Measurements from ENCODE around the gene TEDDM1. TPM values are rescaled to one million over a fixed set of nuclear protein-coding genes. Genes with fewer than 3 reads are reported as not detected.

Gene TEDDM1
- total and polyA plus RNA-seq, 2 of the 13 experiments (the other 11 are each of a cell fraction or from before 2014, with no cell fraction given) = not detected

DNA sequence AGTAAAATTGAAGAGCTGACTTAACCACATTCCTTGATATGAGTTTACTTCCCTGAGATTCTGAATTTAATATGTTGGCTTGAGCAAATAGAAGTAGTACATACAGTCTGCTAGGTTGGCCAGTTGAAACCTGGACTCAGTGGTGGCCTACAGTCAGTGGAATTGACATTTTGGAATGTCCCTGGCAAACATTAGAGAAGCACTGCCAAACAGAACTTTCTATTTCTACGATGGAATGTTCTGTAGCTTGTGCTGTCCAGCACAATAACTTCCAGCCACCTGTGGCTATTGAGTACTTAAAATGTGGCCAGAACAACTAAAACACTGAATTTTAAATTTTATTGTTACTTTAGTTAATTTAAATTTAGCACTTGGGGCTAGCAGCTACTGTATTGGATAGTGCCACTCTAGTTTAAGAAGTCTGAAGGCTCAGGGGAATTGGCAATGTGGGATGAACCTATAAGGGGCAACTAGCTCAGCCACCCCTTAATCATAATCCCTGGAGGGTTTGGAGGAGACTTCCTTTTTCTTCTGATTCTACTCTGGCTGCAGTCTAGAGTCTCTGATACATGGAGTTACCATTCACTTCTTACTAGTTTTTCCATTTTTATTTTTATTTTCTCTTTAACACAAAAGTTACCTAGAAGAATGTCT is 10.3 kb upstream of the TEDDM1 start (continued):
- TF ChIP-seq, protein P1, sequence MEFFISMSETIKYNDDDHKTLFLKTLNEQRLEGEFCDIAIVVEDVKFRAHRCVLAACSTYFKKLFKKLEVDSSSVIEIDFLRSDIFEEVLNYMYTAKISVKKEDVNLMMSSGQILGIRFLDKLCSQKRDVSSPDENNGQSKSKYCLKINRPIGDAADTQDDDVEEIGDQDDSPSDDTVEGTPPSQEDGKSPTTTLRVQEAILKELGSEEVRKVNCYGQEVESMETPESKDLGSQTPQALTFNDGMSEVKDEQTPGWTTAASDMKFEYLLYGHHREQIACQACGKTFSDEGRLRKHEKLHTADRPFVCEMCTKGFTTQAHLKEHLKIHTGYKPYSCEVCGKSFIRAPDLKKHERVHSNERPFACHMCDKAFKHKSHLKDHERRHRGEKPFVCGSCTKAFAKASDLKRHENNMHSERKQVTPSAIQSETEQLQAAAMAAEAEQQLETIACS (CRISPR knock-in tag; IDR thresholded peaks at IDR 0.05) = no peak
- TF ChIP-seq HMG20A (CRISPR knock-in tag; IDR thresholded peaks at IDR 0.05; ENCODE audit: borderline replicate concordance) = no peak

DNA sequence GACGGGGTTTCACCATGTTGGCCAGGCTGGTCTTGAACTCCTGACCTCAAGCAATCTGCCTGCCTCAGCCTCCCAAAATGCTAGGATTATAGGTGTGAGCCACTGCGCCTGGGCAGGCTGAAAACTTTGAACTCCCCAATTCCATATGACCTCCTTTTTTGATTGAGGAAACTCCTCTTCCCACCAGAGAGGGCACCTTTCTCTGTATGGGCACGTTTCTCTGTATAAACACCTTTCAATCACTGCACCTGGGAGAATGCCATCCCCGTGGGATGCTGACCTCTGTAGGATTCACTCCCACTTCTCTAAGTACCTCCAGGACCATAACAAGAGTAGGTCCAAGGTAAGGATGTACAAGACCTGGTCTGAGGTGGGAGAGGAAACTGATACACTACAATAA is 9.7 kb upstream of the TEDDM1 start:
- no peak for TF ChIP-seq MLLT10 (CRISPR knock-in tag; IDR thresholded peaks at IDR 0.05)
- no peak for TF ChIP-seq BCL6 (CRISPR knock-in tag; IDR thresholded peaks at IDR 0.05)
- TF ChIP-seq, protein P2, sequence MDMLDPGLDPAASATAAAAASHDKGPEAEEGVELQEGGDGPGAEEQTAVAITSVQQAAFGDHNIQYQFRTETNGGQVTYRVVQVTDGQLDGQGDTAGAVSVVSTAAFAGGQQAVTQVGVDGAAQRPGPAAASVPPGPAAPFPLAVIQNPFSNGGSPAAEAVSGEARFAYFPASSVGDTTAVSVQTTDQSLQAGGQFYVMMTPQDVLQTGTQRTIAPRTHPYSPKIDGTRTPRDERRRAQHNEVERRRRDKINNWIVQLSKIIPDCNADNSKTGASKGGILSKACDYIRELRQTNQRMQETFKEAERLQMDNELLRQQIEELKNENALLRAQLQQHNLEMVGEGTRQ (IDR thresholded peaks at IDR 0.05; ENCODE audit: low read depth, low read length) = no peak
- TF ChIP-seq, protein P2 (CRISPR knock-in tag; IDR thresholded peaks at IDR 0.05; ENCODE audit: borderline replicate concordance) = no peak
- no peak for TF ChIP-seq RXRB (CRISPR knock-in tag; IDR thresholded peaks at IDR 0.05; ENCODE audit: borderline replicate concordance)
- TF ChIP-seq SP4 (CRISPR knock-in tag; IDR thresholded peaks at IDR 0.05) = no peak
- TF ChIP-seq, protein P3, sequence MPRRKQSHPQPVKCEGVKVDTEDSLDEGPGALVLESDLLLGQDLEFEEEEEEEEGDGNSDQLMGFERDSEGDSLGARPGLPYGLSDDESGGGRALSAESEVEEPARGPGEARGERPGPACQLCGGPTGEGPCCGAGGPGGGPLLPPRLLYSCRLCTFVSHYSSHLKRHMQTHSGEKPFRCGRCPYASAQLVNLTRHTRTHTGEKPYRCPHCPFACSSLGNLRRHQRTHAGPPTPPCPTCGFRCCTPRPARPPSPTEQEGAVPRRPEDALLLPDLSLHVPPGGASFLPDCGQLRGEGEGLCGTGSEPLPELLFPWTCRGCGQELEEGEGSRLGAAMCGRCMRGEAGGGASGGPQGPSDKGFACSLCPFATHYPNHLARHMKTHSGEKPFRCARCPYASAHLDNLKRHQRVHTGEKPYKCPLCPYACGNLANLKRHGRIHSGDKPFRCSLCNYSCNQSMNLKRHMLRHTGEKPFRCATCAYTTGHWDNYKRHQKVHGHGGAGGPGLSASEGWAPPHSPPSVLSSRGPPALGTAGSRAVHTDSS (CRISPR knock-in tag; conservative IDR thresholded peaks at IDR 0.05) = no peak
- TF ChIP-seq MIER3 (CRISPR knock-in tag; IDR thresholded peaks at IDR 0.05; ENCODE audit: borderline replicate concordance) = no peak
- no peak for TF ChIP-seq IKZF4 (CRISPR knock-in tag; IDR thresholded peaks at IDR 0.05; ENCODE audit: borderline replicate concordance, low read depth, not compliant biosample characterization)
- no peak for TF ChIP-seq NCOA5 (CRISPR knock-in tag; IDR thresholded peaks at IDR 0.05)
- TF ChIP-seq ZSCAN31 (CRISPR knock-in tag; IDR thresholded peaks at IDR 0.05; ENCODE audit: low read depth) = no peak
- Histone ChIP-seq H3K36me3 (replicated peaks in 1 of 2; ENCODE audit: control insufficient read depth in 1 of 2, insufficient read depth in 2 of 2, low read length in 2 of 2) (no peaks in the 10 kb centered on the region), H3K4me1 (ENCODE audit: insufficient read depth, low read length) (peaks cover 17% of the 10 kb centered on the region), H4K20me1 (ENCODE audit: insufficient read depth, low read length) (no peaks in the 10 kb centered on the region), H3K27me3 (ENCODE audit: control insufficient read depth in 1 of 2, insufficient read depth in 2 of 2, low read length in 2 of 2) (peaks cover 0 to 3% of the 10 kb centered on the region in 2 experiments; a peak in 1 of 5 replicates), H3K27ac (ENCODE audit: extremely low read length, insufficient read depth, low read length) (no peak overlapping the region), H3K9ac (ENCODE audit: insufficient read depth, low read depth, low read length) (no peak overlapping the region), H3K4me2 (ENCODE audit: low read depth, low read length) (no peak overlapping the region), H3K4me3 (replicated peaks in 1 of 3; ENCODE audit: insufficient read depth in 1 of 3, low read depth in 2 of 3, low read length in 3 of 3) (no peak overlapping the region), H3K9me3 (ENCODE audit: low read length) (peaks cover 11% of the 10 kb centered on the region), H2AFZ (ENCODE audit: low read length) (no peak overlapping the region), H3K79me2 (ENCODE audit: insufficient read depth, low read length) (no peaks in the 10 kb centered on the region)
- in situ Hi-C loops (cut with HindIII; ENCODE audit: extremely low pct_ligation_motif_present, low pct_unique_long_range_greater_than_20kb) (no loop called here), intact Hi-C loops (cut with micrococcal nuclease; ENCODE audit: unreplicated experiment) (no loop called here)
- ChIA-PET POLR2A (no interaction called here), CTCF (ENCODE audit: low intra/inter-chr PET ratio, low total read pairs) (no interaction called here)
- FAIRE-seq = no peak
- no peak for DNase-seq (ENCODE audit: low spot score)
- 5% methylated on average over 4 of the region's 4 CpGs for whole genome bisulfite sequencing (ENCODE audit: low lambda C conversion rate)
- no TSS peak for BruUV-seq (replicated peaks)
- ATAC-seq = no peak
